H1 (cell line): ENCODE data around the gene DSE. TPM values are rescaled to one million over a fixed set of nuclear protein-coding genes. Genes with fewer than 3 reads are reported as not detected.

Experiments
- CTCF ChIA-PET: fragments of 300-600 bp; sonication (Branson Sonifier 250); formaldehyde crosslinking; loops from one replicate; lab custom pipeline; 2021; ENCODE audit not compliant: partially characterized antibody; lab: Charles Lee
- POLR2A ChIA-PET: fragments of 300-600 bp; sonication (Branson Sonifier 250); formaldehyde crosslinking; loops from one replicate; lab custom pipeline; 2021; ENCODE audit warnings: inconsistent platforms; ENCODE audit not compliant: partially characterized antibody; lab: Charles Lee
- DNase-seq, 2 experiments: peaks; one replicate each; pipeline versions ENCODE4 v3.0.0 to v3.0.0-alpha.2; 2010 to 2022; ENCODE audit warnings: low spot score in 2 of 2, low read depth in 1 of 2, mixed read lengths in 1 of 2
- FAIRE-seq: peaks from 2 replicates; lab custom pipeline; 2011; peaks lifted over from hg19 to GRCh38; lab: Jason Lieb, UNC
- H2AFZ ChIP-seq: 2 replicates; pipeline ENCODE4 v1.8.1; 2012; ENCODE audit warnings: low read length, inconsistent platforms
- H2AK5ac ChIP-seq: 2 replicates; pipeline ENCODE4 v1.6.1; 2013; ENCODE audit warnings: low read depth, low read length
- H2BK120ac ChIP-seq: replicated peaks from 2 replicates; pipeline ENCODE3; 2013; ENCODE audit warnings: low read depth, low read length, inconsistent platforms
- H2BK12ac ChIP-seq: 2 replicates; pipeline ENCODE4 v1.6.1; 2013; ENCODE audit warnings: low read depth, low read length
- H2BK15ac ChIP-seq: 2 replicates; pipeline ENCODE4 v1.6.1; 2013; ENCODE audit warnings: low read length
- H2BK20ac ChIP-seq: 2 replicates; pipeline ENCODE4 v1.6.1; 2013; ENCODE audit warnings: low read length
- H2BK5ac ChIP-seq: 2 replicates; pipeline ENCODE4 v1.6.1; 2013; ENCODE audit warnings: low read depth, low read length
- H3K14ac ChIP-seq: 2 replicates; pipeline ENCODE4 v1.6.1; 2013; ENCODE audit warnings: inconsistent platforms; ENCODE audit not compliant: insufficient read length
- H3K18ac ChIP-seq: 2 replicates; pipeline ENCODE4 v1.6.1; 2013; ENCODE audit warnings: low read length; ENCODE audit errors: extremely low read depth
- H3K23ac ChIP-seq: 2 replicates; pipeline ENCODE4 v1.6.1; 2013; ENCODE audit warnings: inconsistent platforms; ENCODE audit not compliant: insufficient read length
- H3K23me2 ChIP-seq: 2 replicates; pipeline ENCODE4 v1.6.1; 2013; ENCODE audit warnings: low read depth, low read length
- H3K27ac ChIP-seq: 2 replicates; pipeline ENCODE4 v1.6.1; 2011; ENCODE audit warnings: low read depth, low read length, inconsistent platforms
- H3K27me3 ChIP-seq, 4 experiments: replicated peaks in 1 of 4; 1 replicate in 1 of 4; 2 replicates in 3 of 4; pipeline versions ENCODE4 v1.6.1 to v1.8.1; 2011 to 2013; ENCODE audit warnings: low read length in 3 of 4, mild to moderate bottlenecking in 3 of 4, inconsistent platforms in 2 of 4, mixed read lengths in 2 of 4, moderate library complexity in 1 of 4; ENCODE audit not compliant: control insufficient read depth in 3 of 4, insufficient read depth in 3 of 4; ENCODE audit errors: extremely low read depth in 1 of 4
- H3K36me3 ChIP-seq, 4 experiments: 2 replicates each; pipeline versions ENCODE4 v1.6.1 to v1.8.1; 2011 to 2013; ENCODE audit warnings: mild to moderate bottlenecking in 4 of 4, low read length in 3 of 4, moderate library complexity in 2 of 4, control low read depth in 1 of 4, inconsistent platforms in 1 of 4; ENCODE audit not compliant: insufficient read depth in 4 of 4, control insufficient read depth in 2 of 4
- H3K4ac ChIP-seq: replicated peaks from 2 replicates; pipeline ENCODE3; 2013; ENCODE audit warnings: low read length, low read depth, mixed read lengths, inconsistent platforms; ENCODE audit not compliant: insufficient read length
- H3K4me1 ChIP-seq, 4 experiments: replicated peaks in 1 of 4; 1 replicate in 1 of 4; 2 replicates in 3 of 4; pipeline versions ENCODE4 v1.6.1 to v1.8.1; 2011 to 2013; ENCODE audit warnings: low read length in 3 of 4, inconsistent platforms in 2 of 4, mixed read lengths in 1 of 4; ENCODE audit not compliant: insufficient read depth in 4 of 4, control insufficient read depth in 3 of 4
- H3K4me2 ChIP-seq, 2 experiments: 2 replicates each; pipeline versions ENCODE4 v1.6.1 to v1.8.1; 2011 to 2013; ENCODE audit warnings: low read depth in 2 of 2, low read length in 2 of 2, control low read depth in 1 of 2, inconsistent platforms in 1 of 2, mild to moderate bottlenecking in 1 of 2; ENCODE audit not compliant: insufficient read depth in 1 of 2
- H3K4me3 ChIP-seq, 4 experiments: fragments of 200-600, 300-600 bp in 1 of 4; sonication (generic), shearing (Covaris generic), sonication (Bioruptor Twin) in 1 of 4; 2 replicates each; pipeline versions ENCODE4 v1.5.1 to v1.8.1; 2011 to 2016; ENCODE audit warnings: low read length in 4 of 4, low read depth in 3 of 4, control low read depth in 2 of 4, inconsistent platforms in 2 of 4, mild to moderate bottlenecking in 2 of 4, mixed read lengths in 1 of 4, moderate library complexity in 1 of 4; ENCODE audit not compliant: insufficient read depth in 2 of 4; ENCODE audit errors: extremely low read depth in 1 of 4
- H3K56ac ChIP-seq: replicated peaks from 2 replicates; pipeline ENCODE3; 2013; ENCODE audit warnings: low read depth, mild to moderate bottlenecking, mixed read lengths, low read length, inconsistent platforms; ENCODE audit not compliant: insufficient read length
- H3K79me1 ChIP-seq: 2 replicates; pipeline ENCODE4 v1.6.1; 2013; ENCODE audit warnings: low read depth, low read length, control low read depth
- H3K79me2 ChIP-seq, 2 experiments: 2 replicates each; pipeline versions ENCODE4 v1.6.1 to v1.8.1; 2012 to 2013; ENCODE audit warnings: low read length in 2 of 2, mild to moderate bottlenecking in 2 of 2, inconsistent platforms in 1 of 2; ENCODE audit not compliant: insufficient read depth in 2 of 2, control insufficient read depth in 1 of 2
- H3K9ac ChIP-seq, 4 experiments: replicated peaks in 1 of 4; 1 replicate in 1 of 4; 2 replicates in 3 of 4; pipeline versions ENCODE4 v1.6.1 to v1.8.1; 2011 to 2013; ENCODE audit warnings: low read depth in 3 of 4, low read length in 3 of 4, control low read depth in 2 of 4, mild to moderate bottlenecking in 2 of 4, moderate library complexity in 2 of 4, inconsistent platforms in 1 of 4; ENCODE audit errors: extremely low read depth in 1 of 4
- H3K9me3 ChIP-seq, 2 experiments: 2 replicates each; pipeline versions ENCODE4 v1.6.1 to v1.8.1; 2012 to 2013; ENCODE audit warnings: mild to moderate bottlenecking in 2 of 2, moderate library complexity in 2 of 2, control low read depth in 1 of 2, inconsistent platforms in 1 of 2, low read depth in 1 of 2, low read length in 1 of 2, mixed read lengths in 1 of 2; ENCODE audit not compliant: insufficient read depth in 2 of 2
- H4K20me1 ChIP-seq, 2 experiments: replicated peaks in 1 of 2; 2 replicates each; pipeline versions ENCODE3 to v1.8.1; 2011 to 2013; ENCODE audit warnings: inconsistent platforms in 2 of 2, low read length in 2 of 2, mild to moderate bottlenecking in 1 of 2; ENCODE audit not compliant: insufficient read depth in 2 of 2, control insufficient read depth in 1 of 2
- H4K5ac ChIP-seq: 2 replicates; pipeline ENCODE4 v1.6.1; 2013; ENCODE audit warnings: low read length, low read depth, mixed read lengths, inconsistent platforms; ENCODE audit not compliant: insufficient read length
- H4K8ac ChIP-seq: 2 replicates; pipeline ENCODE4 v1.8.0; 2013; ENCODE audit warnings: mild to moderate bottlenecking, moderate library complexity, low read length, inconsistent platforms; ENCODE audit not compliant: insufficient read depth; ENCODE audit errors: extremely low read depth
- H4K91ac ChIP-seq: replicated peaks from 2 replicates; pipeline ENCODE3; 2013; ENCODE audit warnings: low read length, mixed read lengths, inconsistent platforms; ENCODE audit not compliant: insufficient read length
- CBX8 ChIP-seq: fragments of 300-800, 300-1000 bp; sonication (generic); IDR thresholded peaks from 2 replicates; pipeline ENCODE4 v1.7.1; 2016; ENCODE audit warnings: low read depth, low read length, borderline replicate concordance
- HDAC2 ChIP-seq, 2 experiments: fragments of 300-600 bp in 1 of 2; sonication (generic) in 1 of 2; IDR thresholded peaks; 2 replicates each; pipeline ENCODE4 v1.6.1; 2011 to 2012; ENCODE audit warnings: low read depth in 2 of 2, low read length in 2 of 2, mild to moderate bottlenecking in 2 of 2, moderate library complexity in 2 of 2, borderline replicate concordance in 1 of 2, inconsistent platforms in 1 of 2
- RFX5 ChIP-seq: IDR thresholded peaks from 2 replicates; pipeline ENCODE4 v1.6.1; 2011; ENCODE audit warnings: low read depth, low read length, improper control_type of control experiment, borderline replicate concordance
- WGBS, 2 experiments: shearing (Covaris generic) in 1 of 2; methylation state at CpG; one replicate each; pipeline versions ENCODE4 v1.1.6 to v1.1.7; 2013 to 2015; ENCODE audit warnings: low lambda C conversion rate in 2 of 2, mixed read lengths in 2 of 2, inconsistent platforms in 1 of 2, low coverage in 1 of 2, missing lambda C conversion rate in 1 of 2; ENCODE audit not compliant: insufficient replicate concordance in 2 of 2, insufficient coverage in 1 of 2, insufficient read length in 1 of 2; ENCODE audit errors: extremely low coverage in 1 of 2, missing lambda C conversion rate in 1 of 2; 5-methylcytosine and 5-hydroxymethylcytosine counted together
- polyA plus RNA-seq, 7 experiments: library from polyadenylated mRNA; depleted of rRNA in 3 of 7; stranded (reverse) in 5 of 7; unstranded in 2 of 7; fragments of >200 nt in 5 of 7; fragments of 200-250 nt in 2 of 7; gene quantifications; 1 replicate in 5 of 7; 2 replicates in 1 of 7; 4 replicates in 1 of 7; pipeline versions ENCODE4 v1.2.1 to v1.2.3, GENCODE V29; 2011 to 2013; ENCODE audit warnings: missing spikeins in 2 of 7, mixed read lengths in 2 of 7
- total RNA-seq: library from RNA; stranded (reverse); fragmentation: NEBNext Ultra II Directional; extraction: Animal tissue kit (Norgen Biotek cat#: 25700); gene quantifications from 2 replicates; pipeline ENCODE4 v1.2.1, GENCODE V29; 2021

DSE gene
- total and polyA plus RNA-seq, 2 of the 8 experiments (the other 6 are each of a cell fraction or from before 2014, with no cell fraction given): 32.5 to 94.4 TPM

DNA sequence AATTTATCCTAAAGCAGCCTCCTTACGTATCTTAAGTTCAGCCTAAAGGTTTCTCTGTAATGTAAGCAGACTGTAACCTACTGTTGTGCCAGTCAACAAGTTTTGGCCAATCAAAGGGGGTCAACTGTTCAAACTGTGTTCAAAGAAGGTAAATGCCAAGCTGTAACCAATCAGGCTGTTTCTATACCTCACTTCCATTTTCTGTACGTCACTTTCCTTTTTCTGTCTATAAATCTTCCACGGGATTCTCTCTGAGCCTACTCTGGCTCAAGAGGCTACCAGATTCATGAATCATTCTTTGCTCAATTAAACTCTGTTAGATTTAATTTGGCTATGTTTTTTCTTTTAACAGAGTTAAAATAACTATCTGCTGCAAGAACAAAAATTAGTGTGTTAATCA is 85.4 kb downstream of the DSE start:
- Histone ChIP-seq H2BK12ac (no peak overlapping the region), H2BK5ac (no peak overlapping the region), H3K23me2 (no peaks in the 10 kb centered on the region; the same call in 1 of the 2 replicates), H3K14ac (no peak overlapping the region), H2BK120ac (no peak overlapping the region), H3K79me1 (no peaks in the 10 kb centered on the region), H3K4me2 (no peak overlapping the region), H3K4ac (no peak overlapping the region), H2AFZ (no peak overlapping the region), H2BK15ac (no peak overlapping the region), H3K56ac (no peak overlapping the region), H3K27me3 (peaks cover 4 to 8% (median 5%) of the 10 kb centered on the region in 4 experiments; a peak in 4 of 7 replicates), H3K23ac (no peak overlapping the region), H4K91ac (no peak overlapping the region), H3K9ac (no peak overlapping the region), H2BK20ac (no peak overlapping the region), H3K79me2 (no peaks in the 10 kb centered on the region), H3K4me3 (no peak overlapping the region), H4K8ac (no peak overlapping the region), H3K9me3 (no peaks in the 10 kb centered on the region), H4K20me1 (no peaks in the 10 kb centered on the region), H3K36me3 (no peaks in the 10 kb centered on the region), H3K27ac (no peak overlapping the region), H2AK5ac (no peak overlapping the region), H4K5ac (no peak overlapping the region), H3K18ac (no peak overlapping the region), H3K4me1 (no peaks in the 10 kb centered on the region)
- POLR2A ChIA-PET: no interaction called here
- 89% methylated on average over 3 of the region's 3 CpGs; no CpG with 5 or more reads in 1 of the 2 experiments for WGBS, 2 experiments
- DNase-seq: no peak
- CTCF ChIA-PET: no interaction called here
- no peak for TF ChIP-seq HDAC2 (IDR thresholded peaks at IDR 0.05; ENCODE audit: borderline replicate concordance in 1 of 2, low read depth in 2 of 2, low read length in 2 of 2)
- TF ChIP-seq RFX5: no peak
- TF ChIP-seq CBX8: no peak
- FAIRE-seq: no peak
